ENCODE measurements around the gene PKD1L1. TPM values are rescaled to one million over a fixed set of nuclear protein-coding genes. Genes with fewer than 3 reads are reported as not detected.

The PKD1L1 gene
- total RNA-seq, 1 experiment from 2014 or later, result not detected

- DNase-seq (ENCODE audit: unreplicated experiment), result no peak
- ChIA-PET POLR2A (interaction anchor here (0.7 kb wide), 1 partner anchor 153 kb away, joined by 3 read pairs; no protein-coding TSS in a partner anchor), CTCF (interaction anchor here (1.4 to 2.0 kb wide), 2 partner anchors 12 to 153 kb away, joined by 7 to 11 read pairs; no protein-coding TSS in a partner anchor)
- H3K4me1 Mint-ChIP-seq (ENCODE audit: insufficient read depth, unreplicated experiment), result no peaks in the 10 kb centered on the region
- peaks cover 34% of the 10 kb centered on the region for H3K36me3 Mint-ChIP-seq (ENCODE audit: insufficient read depth, unreplicated experiment)
- TF ChIP-seq CTCF (IDR thresholded peaks at IDR 0.05; ENCODE audit: unreplicated experiment), result no peak
- H3K4me3 Mint-ChIP-seq (ENCODE audit: unreplicated experiment), result no peak overlapping the region
- intact Hi-C loops (cut with micrococcal nuclease), result no loop called here
- H3K27ac Mint-ChIP-seq (ENCODE audit: low read depth, unreplicated experiment), result no peak overlapping the region
- no TSS peak for BruUV-seq (replicated peaks)
- no peaks in the 10 kb centered on the region for H3K9me3 Mint-ChIP-seq (ENCODE audit: unreplicated experiment)
- no peaks in the 10 kb centered on the region for H3K27me3 Mint-ChIP-seq (ENCODE audit: insufficient read depth, unreplicated experiment)
Observed at GRCh38 chr7:47957156-47957555, 8.9 kb upstream of the PKD1L1 start.

- DNase-seq (ENCODE audit: unreplicated experiment), result no peak
Observed at GRCh38 chr7:47956220-47956619, 8.0 kb upstream of the PKD1L1 start.

GRCh38 chr7:47954231-47954911, 6.1 kb upstream of the PKD1L1 start:
- intact Hi-C loops (cut with micrococcal nuclease), result no loop called here
- no peak for DNase-seq (ENCODE audit: unreplicated experiment)
- no peaks in the 10 kb centered on the region for H3K4me1 Mint-ChIP-seq (ENCODE audit: insufficient read depth, unreplicated experiment)
- no peaks in the 10 kb centered on the region for H3K27me3 Mint-ChIP-seq (ENCODE audit: insufficient read depth, unreplicated experiment)
- POLR2A ChIA-PET, result interaction anchor here (1.4 kb wide), 1 partner anchor 8 kb away, joined by 3 read pairs; no protein-coding TSS in a partner anchor
- H3K27ac Mint-ChIP-seq (ENCODE audit: low read depth, unreplicated experiment), result no peak overlapping the region
- peaks cover 21% of the 10 kb centered on the region for H3K36me3 Mint-ChIP-seq (ENCODE audit: insufficient read depth, unreplicated experiment)
- no TSS peak for BruUV-seq (replicated peaks)
- H3K9me3 Mint-ChIP-seq (ENCODE audit: unreplicated experiment), result no peaks in the 10 kb centered on the region
- H3K4me3 Mint-ChIP-seq (ENCODE audit: unreplicated experiment), result no peak overlapping the region
- TF ChIP-seq CTCF (IDR thresholded peaks at IDR 0.05; ENCODE audit: unreplicated experiment), result no peak
- CTCF ChIA-PET, result interaction anchor here (0.7 to 12.6 kb wide), 4 partner anchors 10 to 171 kb away, joined by 3 to 314 read pairs (median 14); no protein-coding TSS in a partner anchor

More at GRCh38 chr7:47956220-47956619, 8.0 kb upstream of the PKD1L1 start:
- Mint-ChIP-seq H3K36me3 (ENCODE audit: insufficient read depth, unreplicated experiment) (peaks cover 25% of the 10 kb centered on the region), H3K4me1 (ENCODE audit: insufficient read depth, unreplicated experiment) (no peaks in the 10 kb centered on the region), H3K9me3 (ENCODE audit: unreplicated experiment) (no peaks in the 10 kb centered on the region), H3K4me3 (ENCODE audit: unreplicated experiment) (no peak overlapping the region), H3K27ac (ENCODE audit: low read depth, unreplicated experiment) (no peak overlapping the region), H3K27me3 (ENCODE audit: insufficient read depth, unreplicated experiment) (no peaks in the 10 kb centered on the region)
- ChIA-PET POLR2A (interaction anchor here (0.7 kb wide), 1 partner anchor 154 kb away, joined by 3 read pairs; no protein-coding TSS in a partner anchor), CTCF (interaction anchor here (0.9 to 2.0 kb wide), 3 partner anchors 11 to 154 kb away, joined by 6 to 11 read pairs (median 7); no protein-coding TSS in a partner anchor)
- intact Hi-C loops (cut with micrococcal nuclease), result no loop called here
- no peak for TF ChIP-seq CTCF (IDR thresholded peaks at IDR 0.05; ENCODE audit: unreplicated experiment)
- BruUV-seq (replicated peaks), result no TSS peak

- no peak for TF ChIP-seq CTCF (IDR thresholded peaks at IDR 0.05; ENCODE audit: unreplicated experiment)
- H3K27ac Mint-ChIP-seq (ENCODE audit: low read depth, unreplicated experiment), result no peak overlapping the region
- POLR2A ChIA-PET, result interaction anchor here (1.4 kb wide), 1 partner anchor 9 kb away, joined by 3 read pairs; no protein-coding TSS in a partner anchor
- BruUV-seq (replicated peaks), result no TSS peak
- no peak overlapping the region for H3K4me3 Mint-ChIP-seq (ENCODE audit: unreplicated experiment)
- H3K9me3 Mint-ChIP-seq (ENCODE audit: unreplicated experiment), result no peaks in the 10 kb centered on the region
- CTCF ChIA-PET, result interaction anchor here (0.7 to 12.6 kb wide), 4 partner anchors 9 to 172 kb away, joined by 3 to 314 read pairs (median 14); no protein-coding TSS in a partner anchor
- intact Hi-C loops (cut with micrococcal nuclease), result no loop called here
- no peak for DNase-seq (ENCODE audit: unreplicated experiment)
- no peaks in the 10 kb centered on the region for H3K27me3 Mint-ChIP-seq (ENCODE audit: insufficient read depth, unreplicated experiment)
- no peaks in the 10 kb centered on the region for H3K4me1 Mint-ChIP-seq (ENCODE audit: insufficient read depth, unreplicated experiment)
- peaks cover 21% of the 10 kb centered on the region for H3K36me3 Mint-ChIP-seq (ENCODE audit: insufficient read depth, unreplicated experiment)
Observed at GRCh38 chr7:47953822-47954221, 5.6 kb upstream of the PKD1L1 start.

Data from MCF 10A (cell line).